CD4-positive, alpha-beta T cell (primary cell): Measurements from ENCODE around the gene CX3CL1. TPM values are rescaled to one million over a fixed set of nuclear protein-coding genes. Genes with fewer than 3 reads are reported as not detected.

ENCODE experiments used
- ATAC-seq: fragments of 200-7000 bp; cut with Tn5 transposase; one replicate; pipeline ENCODE4 v1.10.0; 2022; ENCODE audit warnings: mild to moderate bottlenecking; ENCODE audit not compliant: poor library complexity
- CTCF ChIA-PET: fragments of 350-600 bp; sonication (Branson Sonifier 250); formaldehyde crosslinking; loops from one replicate; lab custom pipeline; 2021; ENCODE audit warnings: antibody characterized with exemption, inconsistent platforms; lab: Charles Lee
- POLR2A ChIA-PET: fragments of 350-600 bp; sonication (Branson Sonifier 250); formaldehyde crosslinking; loops from one replicate; lab custom pipeline; 2021; ENCODE audit warnings: antibody characterized with exemption, inconsistent platforms; lab: Charles Lee
- DNase-seq, 14 experiments: peaks; one replicate each; pipeline ENCODE4 v3.0.0-alpha.2; 2013 to 2020; ENCODE audit warnings: mixed read lengths in 2 of 14
- H3K27ac ChIP-seq, 2 donors: one replicate each; pipeline versions ENCODE4 v1.5.1 to v1.7.0; 2013; ENCODE audit warnings: low read length in 2 of 2, low read depth in 1 of 2, mild to moderate bottlenecking in 1 of 2
- H3K27me3 ChIP-seq, 2 experiments: 1 replicate in 1 of 2; 2 replicates in 1 of 2; pipeline versions ENCODE4 v1.6.1 to v1.7.0; 2013; ENCODE audit warnings: low read length in 2 of 2, control low read depth in 1 of 2, mild to moderate bottlenecking in 1 of 2, moderate library complexity in 1 of 2; ENCODE audit not compliant: insufficient read depth in 2 of 2, control insufficient read depth in 1 of 2
- H3K36me3 ChIP-seq: one replicate; pipeline ENCODE4 v1.6.1; 2013; ENCODE audit warnings: low read length, control low read depth; ENCODE audit not compliant: insufficient read depth
- H3K4me1 ChIP-seq: one replicate; pipeline ENCODE4 v1.6.1; 2013; ENCODE audit warnings: low read length, control low read depth; ENCODE audit not compliant: insufficient read depth
- H3K4me3 ChIP-seq: one replicate; pipeline ENCODE4 v1.5.1; 2013; ENCODE audit warnings: mild to moderate bottlenecking, low read length, moderate library complexity
- H3K9me3 ChIP-seq, 2 experiments: 1 replicate in 1 of 2; 2 replicates in 1 of 2; pipeline versions ENCODE4 v1.6.1 to v1.7.0; 2013; ENCODE audit warnings: low read length in 2 of 2, mild to moderate bottlenecking in 2 of 2, control low read depth in 1 of 2, moderate library complexity in 1 of 2; ENCODE audit not compliant: control insufficient read depth in 1 of 2, insufficient read depth in 1 of 2
- H3K27ac Mint-ChIP-seq: one replicate; pipeline ENCODE4 v1.8.0; 2020; ENCODE audit warnings: mixed read lengths
- H3K27me3 Mint-ChIP-seq: one replicate; pipeline ENCODE4 v1.8.0; 2021; ENCODE audit warnings: mixed read lengths
- H3K36me3 Mint-ChIP-seq: one replicate; pipeline ENCODE4 v1.8.0; 2021; ENCODE audit warnings: low read depth, mixed read lengths
- H3K4me1 Mint-ChIP-seq: one replicate; pipeline ENCODE4 v1.8.0; 2021; ENCODE audit warnings: low read depth, mixed read lengths
- H3K4me3 Mint-ChIP-seq: one replicate; pipeline ENCODE4 v1.8.0; 2020; ENCODE audit warnings: mild to moderate bottlenecking, mixed read lengths
- H3K9me3 Mint-ChIP-seq: one replicate; pipeline ENCODE4 v1.8.0; 2020; ENCODE audit warnings: mixed read lengths
- CTCF ChIP-seq: fragments of 200-600 bp; IDR thresholded peaks from one replicate; pipeline ENCODE4 v1.8.0; 2022; ENCODE audit warnings: antibody characterized with exemption, mild to moderate bottlenecking
- intact Hi-C, 2 experiments: fragments of 100-400 bp; cut with DNase I in 1 of 2; cut with micrococcal nuclease in 1 of 2; formaldehyde crosslinking; loops; one replicate each; pipeline versions ENCODE4 v1.15.1 to v1.9.0; 2023 to 2025; cut with DNase I, micrococcal nuclease
- total RNA-seq, 174 experiments: library from RNA in 2 of 174; stranded (reverse) in 2 of 174; gene quantifications; one replicate each; pipeline ENCODE4 v1.2.3 and lab custom pipeline; 2021 to 2026

The CX3CL1 gene
- total RNA-seq, 2 experiments from 2014 or later: not detected

GRCh38 chr16:57413301-57413730, 41.0 kb downstream of the CX3CL1 start:
- ChIA-PET POLR2A (interaction anchor here (1.2 kb wide), 1 partner anchor 49 kb away, joined by 3 read pairs; the partner anchor contains the start of gene POLR2C), CTCF (interaction anchor here (0.6 kb wide), 1 partner anchor 532 kb away, joined by 3 read pairs; no protein-coding TSS in a partner anchor)
- no peak for ATAC-seq
- Histone ChIP-seq H3K36me3 (no peaks in the 10 kb centered on the region), H3K4me1 (peaks cover 16% of the 10 kb centered on the region), H3K27ac (no peak overlapping the region), H3K4me3 (no peak overlapping the region), H3K9me3 (no peaks in the 10 kb centered on the region), H3K27me3 (no peaks in the 10 kb centered on the region)
- Mint-ChIP-seq H3K27ac (no peak overlapping the region), H3K4me1 (peaks cover 7% of the 10 kb centered on the region), H3K9me3 (no peaks in the 10 kb centered on the region), H3K27me3 (no peaks in the 10 kb centered on the region), H3K36me3 (no peaks in the 10 kb centered on the region), H3K4me3 (no peak overlapping the region)
- intact Hi-C loops: loop anchor here in 1 of 2 experiments (10.0 kb wide), 1 partner anchor 329 kb away; no protein-coding TSS in a partner anchor
- no peak for TF ChIP-seq CTCF
- no peak for DNase-seq

- Histone ChIP-seq H3K4me1 (peaks cover 19% of the 10 kb centered on the region), H3K27ac (no peak overlapping the region), H3K27me3 (no peaks in the 10 kb centered on the region), H3K9me3 (no peaks in the 10 kb centered on the region), H3K36me3 (no peaks in the 10 kb centered on the region), H3K4me3 (no peak overlapping the region)
- H3K27me3 Mint-ChIP-seq: no peaks in the 10 kb centered on the region
- ChIA-PET CTCF (interaction anchor here (0.6 kb wide), 1 partner anchor 532 kb away, joined by 3 read pairs; no protein-coding TSS in a partner anchor), POLR2A (interaction anchor here (1.2 kb wide), 1 partner anchor 49 kb away, joined by 3 read pairs; the partner anchor contains the start of gene POLR2C)
- DNase-seq (no peak), ATAC-seq (no peak)
- H3K4me3 Mint-ChIP-seq: no peak overlapping the region
- intact Hi-C loops: loop anchor here in 1 of 2 experiments (10.0 kb wide), 1 partner anchor 329 kb away; no protein-coding TSS in a partner anchor
- no peaks in the 10 kb centered on the region for H3K9me3 Mint-ChIP-seq
- H3K36me3 Mint-ChIP-seq: no peaks in the 10 kb centered on the region
- peaks cover 11% of the 10 kb centered on the region for H3K4me1 Mint-ChIP-seq
- no peak overlapping the region for H3K27ac Mint-ChIP-seq
- no peak for TF ChIP-seq CTCF
These were observed 41.4 kb downstream of the CX3CL1 start for GRCh38 chr16:57413733-57414132.

DNA sequence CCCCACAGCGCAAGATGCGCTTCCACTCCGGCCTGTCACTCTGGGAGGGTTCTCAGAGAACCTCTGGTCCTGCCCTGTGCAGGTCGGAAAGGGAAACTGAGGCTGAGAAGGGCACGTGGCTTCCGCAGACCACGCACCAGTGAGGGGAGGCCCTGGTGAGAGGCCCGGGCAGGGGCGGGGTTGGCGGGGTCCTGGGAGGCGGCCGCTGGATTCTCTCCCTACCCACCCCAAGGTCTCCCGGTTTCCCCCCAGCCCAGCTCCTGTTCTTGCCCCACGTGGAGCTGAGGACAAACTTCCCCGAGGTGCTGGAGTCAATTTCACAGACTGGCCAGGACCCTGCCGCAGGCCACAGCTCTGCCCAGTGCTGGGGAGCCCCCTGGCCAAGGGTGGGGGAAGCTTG, 43.8 kb downstream of the CX3CL1 start:
- Histone ChIP-seq H3K27me3 (no peaks in the 10 kb centered on the region), H3K4me1 (peaks cover 27% of the 10 kb centered on the region), H3K9me3 (no peaks in the 10 kb centered on the region), H3K27ac (no peak overlapping the region), H3K36me3 (no peaks in the 10 kb centered on the region), H3K4me3 (no peak overlapping the region)
- ChIA-PET CTCF (interaction anchor here (1.7 to 4.9 kb wide), 4 partner anchors 13 to 115 kb away, joined by 5 to 72 read pairs (median 12); no protein-coding TSS in a partner anchor), POLR2A (interaction anchor here (1.2 to 3.8 kb wide), 4 partner anchors 16 to 319 kb away, joined by 3 to 31 read pairs (median 6); partner anchors contain the start of genes CIAPIN1, COQ9 and KATNB1)
- TF ChIP-seq CTCF: no peak
- H3K27ac Mint-ChIP-seq: no peak overlapping the region
- H3K4me1 Mint-ChIP-seq: peaks cover 21% of the 10 kb centered on the region
- H3K36me3 Mint-ChIP-seq: no peaks in the 10 kb centered on the region
- no peak for ATAC-seq
- H3K9me3 Mint-ChIP-seq: no peaks in the 10 kb centered on the region
- intact Hi-C loops: loop anchor here (2.0 to 10.0 kb wide), 4 partner anchors 169 to 331 kb away; partner anchors contain the start of gene ARL2BP (in 2 of the 2)
- peak in 1 of 14 experiments; percentile 42 for DNase-seq
- H3K27me3 Mint-ChIP-seq: no peaks in the 10 kb centered on the region
- H3K4me3 Mint-ChIP-seq: no peak overlapping the region
